Mammary epithelial cell (primary cell): ENCODE results near the gene UFC1.

Source experiments
- EZH2 ChIP-seq: IDR thresholded peaks from 2 replicates; pipeline ENCODE4 v1.6.1; 2012; ENCODE audit warnings: low read length, inconsistent platforms, borderline replicate concordance
- TF ChIP-seq, protein P1 (sequence below), 2 donors: IDR thresholded peaks in 1 of 2; conservative IDR thresholded peaks in 1 of 2; 2 replicates each; pipeline ENCODE4 v1.5.1; 2011 to 2012; ENCODE audit warnings: inconsistent platforms in 2 of 2, low read length in 2 of 2, mild to moderate bottlenecking in 2 of 2, control low read depth in 1 of 2, low read depth in 1 of 2; ENCODE audit not compliant: insufficient read depth in 1 of 2; ENCODE audit errors: extremely low read depth in 1 of 2

DNA sequence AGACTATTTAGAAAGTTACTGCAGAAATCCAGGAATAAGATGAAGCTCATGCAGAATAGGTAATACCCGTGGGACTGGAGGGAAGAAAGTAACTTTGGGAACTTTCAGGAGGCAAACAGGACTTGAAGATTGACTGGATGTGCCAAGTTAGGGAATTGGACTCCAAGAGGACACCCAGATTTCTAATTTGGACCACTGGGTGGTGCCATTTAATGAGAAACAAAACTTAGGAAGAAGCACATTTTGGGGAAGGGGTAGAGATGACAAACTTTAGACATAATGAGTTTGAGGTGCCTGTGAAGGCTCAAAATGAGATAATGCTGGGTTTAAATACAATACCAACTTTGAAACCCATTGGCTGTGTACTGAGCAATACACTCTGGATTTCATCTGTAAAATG is 26.9 kb downstream of the UFC1 start:
- TF ChIP-seq, protein P1, sequence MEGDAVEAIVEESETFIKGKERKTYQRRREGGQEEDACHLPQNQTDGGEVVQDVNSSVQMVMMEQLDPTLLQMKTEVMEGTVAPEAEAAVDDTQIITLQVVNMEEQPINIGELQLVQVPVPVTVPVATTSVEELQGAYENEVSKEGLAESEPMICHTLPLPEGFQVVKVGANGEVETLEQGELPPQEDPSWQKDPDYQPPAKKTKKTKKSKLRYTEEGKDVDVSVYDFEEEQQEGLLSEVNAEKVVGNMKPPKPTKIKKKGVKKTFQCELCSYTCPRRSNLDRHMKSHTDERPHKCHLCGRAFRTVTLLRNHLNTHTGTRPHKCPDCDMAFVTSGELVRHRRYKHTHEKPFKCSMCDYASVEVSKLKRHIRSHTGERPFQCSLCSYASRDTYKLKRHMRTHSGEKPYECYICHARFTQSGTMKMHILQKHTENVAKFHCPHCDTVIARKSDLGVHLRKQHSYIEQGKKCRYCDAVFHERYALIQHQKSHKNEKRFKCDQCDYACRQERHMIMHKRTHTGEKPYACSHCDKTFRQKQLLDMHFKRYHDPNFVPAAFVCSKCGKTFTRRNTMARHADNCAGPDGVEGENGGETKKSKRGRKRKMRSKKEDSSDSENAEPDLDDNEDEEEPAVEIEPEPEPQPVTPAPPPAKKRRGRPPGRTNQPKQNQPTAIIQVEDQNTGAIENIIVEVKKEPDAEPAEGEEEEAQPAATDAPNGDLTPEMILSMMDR (conservative IDR thresholded peaks at IDR 0.05 in 1 of 2, IDR thresholded peaks at IDR 0.05 in 1 of 2; ENCODE audit: extremely low read depth in 1 of 2, insufficient read depth in 1 of 2, low read depth in 1 of 2, low read length in 2 of 2): peak; percentile 35 to 38
- no peak for TF ChIP-seq EZH2
